Measurements from ENCODE around the gene PRSS16. TPM values are rescaled to one million over a fixed set of nuclear protein-coding genes. Genes with fewer than 3 reads are reported as not detected.

PRSS16 gene
- total RNA-seq, 1 donor from 2014 or later = 0.55 TPM

- Mint-ChIP-seq H3K4me1 (ENCODE audit: low read depth) (peaks cover 3% of the 10 kb centered on the region), H3K9me3 (peaks cover 3% of the 10 kb centered on the region), H3K27me3 (ENCODE audit: low read depth) (peaks cover 54% of the 10 kb centered on the region), H3K36me3 (ENCODE audit: low read depth) (no peaks in the 10 kb centered on the region), H3K27ac (no peak overlapping the region), H3K4me3 (ENCODE audit: low read depth) (no peak overlapping the region)
- intact Hi-C loops (cut with micrococcal nuclease) = no loop called here
- no peak for DNase-seq (ENCODE audit: low spot score)
These were observed 18.5 kb upstream of the PRSS16 start for GRCh38 chr6:27228963-27229477.

DNA sequence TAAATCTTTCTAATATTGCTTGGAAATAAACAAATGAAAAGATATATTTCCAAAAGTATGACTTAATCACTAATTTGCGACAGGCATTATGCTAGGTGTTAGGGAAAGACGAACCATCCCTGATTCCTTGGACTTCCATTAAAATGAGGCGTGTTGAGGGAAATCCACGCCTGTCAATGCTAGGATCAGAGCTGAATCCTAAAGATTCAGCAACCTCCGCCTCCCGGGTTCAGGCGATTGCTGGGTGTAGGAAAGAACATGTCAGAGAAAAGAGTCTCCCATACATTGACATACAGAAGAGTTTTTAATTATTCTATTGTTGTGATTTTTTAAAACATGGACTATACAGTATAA lies 16.8 kb upstream of the PRSS16 start:
- no peak for DNase-seq (ENCODE audit: low spot score)
- H3K27ac Mint-ChIP-seq = no peak overlapping the region
- H3K27me3 Mint-ChIP-seq (ENCODE audit: low read depth) = peaks cover 54% of the 10 kb centered on the region
- no peak overlapping the region for H3K4me3 Mint-ChIP-seq (ENCODE audit: low read depth)
- peaks cover 3% of the 10 kb centered on the region for H3K9me3 Mint-ChIP-seq
- intact Hi-C loops (cut with micrococcal nuclease) = loop anchor here (10.0 kb wide), 1 partner anchor 54 kb away; no protein-coding TSS in a partner anchor
- no peaks in the 10 kb centered on the region for H3K36me3 Mint-ChIP-seq (ENCODE audit: low read depth)
- peaks cover 8% of the 10 kb centered on the region for H3K4me1 Mint-ChIP-seq (ENCODE audit: low read depth)

- H3K4me3 Mint-ChIP-seq (ENCODE audit: low read depth) = peak overlapping the region; percentile 63
- H3K9me3 Mint-ChIP-seq = peaks cover 7% of the 10 kb centered on the region
- intact Hi-C loops (cut with micrococcal nuclease) = loop anchor here (10.0 kb wide), 1 partner anchor 50 kb away; no protein-coding TSS in a partner anchor
These were observed 12.9 kb upstream of the PRSS16 start for GRCh38 chr6:27234576-27234975.

GRCh38 chr6:27237089-27237803 lies 10.3 kb upstream of the PRSS16 start:
- Mint-ChIP-seq H3K27ac (no peak overlapping the region), H3K9me3 (peaks cover 7% of the 10 kb centered on the region), H3K4me1 (ENCODE audit: low read depth) (peaks cover 27% of the 10 kb centered on the region), H3K27me3 (ENCODE audit: low read depth) (peaks cover 60% of the 10 kb centered on the region), H3K36me3 (ENCODE audit: low read depth) (no peaks in the 10 kb centered on the region), H3K4me3 (ENCODE audit: low read depth) (peak overlapping the region; percentile 70)
- peak; percentile 34 for DNase-seq (ENCODE audit: low spot score)
- intact Hi-C loops (cut with micrococcal nuclease) = loop anchor here (2.0 to 10.0 kb wide), 3 partner anchors 48 to 435 kb away; no protein-coding TSS in a partner anchor

More at GRCh38 chr6:27234576-27234975, 12.9 kb upstream of the PRSS16 start:
- peaks cover 30% of the 10 kb centered on the region for H3K4me1 Mint-ChIP-seq (ENCODE audit: low read depth)
- H3K27me3 Mint-ChIP-seq (ENCODE audit: low read depth) = peaks cover 62% of the 10 kb centered on the region
- no peak for DNase-seq (ENCODE audit: low spot score)
- H3K36me3 Mint-ChIP-seq (ENCODE audit: low read depth) = no peaks in the 10 kb centered on the region
- no peak overlapping the region for H3K27ac Mint-ChIP-seq

DNA sequence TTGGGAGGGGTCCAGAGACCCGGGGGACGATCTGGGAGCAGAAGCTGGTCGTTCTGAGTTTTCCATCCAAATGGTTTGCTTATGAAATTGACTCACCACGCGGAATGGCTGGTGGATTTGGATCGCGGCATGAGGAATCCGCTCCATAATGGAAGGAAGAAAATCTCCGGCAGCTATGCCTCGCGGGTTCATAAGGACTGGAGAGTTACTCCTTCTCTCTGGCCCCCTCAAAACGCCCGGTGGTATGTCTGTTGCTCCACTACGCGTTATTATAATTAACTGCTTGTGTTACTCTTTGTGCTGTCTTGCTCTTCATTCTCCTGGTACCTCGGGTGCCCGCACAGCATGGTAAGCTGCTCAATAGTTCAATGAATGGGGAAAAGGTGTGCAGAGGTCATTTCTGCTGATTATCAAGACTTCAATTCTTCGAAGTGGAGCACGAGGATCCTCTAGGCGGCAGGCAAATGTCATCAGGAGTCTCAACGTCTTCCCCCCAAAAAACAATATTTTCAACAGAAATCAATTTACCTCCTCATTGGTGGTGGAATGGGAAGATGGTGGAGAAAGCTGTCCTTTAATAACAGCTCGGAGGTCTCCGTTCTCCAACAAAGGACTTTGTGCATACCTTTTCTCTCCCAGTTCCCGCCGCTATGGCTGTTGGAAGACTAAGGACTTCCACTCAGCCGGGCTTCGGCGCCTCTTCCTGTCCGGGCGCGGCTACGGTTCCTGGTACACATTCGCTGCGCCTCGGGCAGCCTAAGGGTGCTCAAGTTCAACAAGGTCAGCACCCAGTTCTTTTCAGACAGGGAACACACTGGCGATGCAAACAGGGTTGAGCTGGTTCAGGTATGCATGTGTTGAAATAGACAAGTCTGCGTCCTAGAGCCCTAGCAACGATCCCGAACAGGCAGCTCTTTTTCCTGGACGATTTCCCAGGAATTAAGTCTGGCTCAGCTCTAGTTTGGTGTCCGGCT lies 9.2 kb upstream of the PRSS16 start:
- Mint-ChIP-seq H3K36me3 (ENCODE audit: low read depth) (no peaks in the 10 kb centered on the region), H3K9me3 (peaks cover 5% of the 10 kb centered on the region), H3K4me3 (ENCODE audit: low read depth) (peak overlapping the region; percentile 70), H3K27me3 (ENCODE audit: low read depth) (peaks cover 65% of the 10 kb centered on the region), H3K27ac (peak overlapping the region; percentile 10), H3K4me1 (ENCODE audit: low read depth) (peaks cover 27% of the 10 kb centered on the region)
- intact Hi-C loops (cut with micrococcal nuclease) = loop anchor here (5.0 to 10.0 kb wide), 2 partner anchors 47 to 434 kb away; no protein-coding TSS in a partner anchor
- DNase-seq (ENCODE audit: low spot score) = no peak

- peaks cover 59% of the 10 kb centered on the region for H3K27me3 Mint-ChIP-seq (ENCODE audit: low read depth)
- DNase-seq (ENCODE audit: low spot score) = no peak
- H3K4me1 Mint-ChIP-seq (ENCODE audit: low read depth) = peaks cover 27% of the 10 kb centered on the region
- intact Hi-C loops (cut with micrococcal nuclease) = loop anchor here (5.0 to 10.0 kb wide), 2 partner anchors 46 to 433 kb away; no protein-coding TSS in a partner anchor
- H3K4me3 Mint-ChIP-seq (ENCODE audit: low read depth) = no peak overlapping the region
- H3K36me3 Mint-ChIP-seq (ENCODE audit: low read depth) = no peaks in the 10 kb centered on the region
- peaks cover 4% of the 10 kb centered on the region for H3K9me3 Mint-ChIP-seq
- H3K27ac Mint-ChIP-seq = no peak overlapping the region
These were observed 8.2 kb upstream of the PRSS16 start for GRCh38 chr6:27239258-27239657.

GRCh38 chr6:27241443-27241842 lies 6.1 kb upstream of the PRSS16 start:
- peaks cover 22% of the 10 kb centered on the region for H3K4me1 Mint-ChIP-seq (ENCODE audit: low read depth)
- H3K27ac Mint-ChIP-seq = no peak overlapping the region
- no peak for DNase-seq (ENCODE audit: low spot score)
- H3K4me3 Mint-ChIP-seq (ENCODE audit: low read depth) = no peak overlapping the region
- intact Hi-C loops (cut with micrococcal nuclease) = no loop called here
- H3K9me3 Mint-ChIP-seq = peaks cover 4% of the 10 kb centered on the region
- H3K27me3 Mint-ChIP-seq (ENCODE audit: low read depth) = peaks cover 50% of the 10 kb centered on the region
- no peaks in the 10 kb centered on the region for H3K36me3 Mint-ChIP-seq (ENCODE audit: low read depth)

GRCh38 chr6:27242589-27243265 lies 4.8 kb upstream of the PRSS16 start:
- H3K27me3 Mint-ChIP-seq (ENCODE audit: low read depth) = peaks cover 37% of the 10 kb centered on the region
- H3K4me3 Mint-ChIP-seq (ENCODE audit: low read depth) = no peak overlapping the region
- DNase-seq (ENCODE audit: low spot score) = no peak
- H3K27ac Mint-ChIP-seq = no peak overlapping the region
- no peaks in the 10 kb centered on the region for H3K9me3 Mint-ChIP-seq
- H3K4me1 Mint-ChIP-seq (ENCODE audit: low read depth) = peaks cover 11% of the 10 kb centered on the region
- intact Hi-C loops (cut with micrococcal nuclease) = loop anchor here (2.0 kb wide), 1 partner anchor 18 kb away; no protein-coding TSS in a partner anchor
- H3K36me3 Mint-ChIP-seq (ENCODE audit: low read depth) = no peaks in the 10 kb centered on the region

- no peak for DNase-seq (ENCODE audit: low spot score)
- H3K27ac Mint-ChIP-seq = no peak overlapping the region
- no peak overlapping the region for H3K4me3 Mint-ChIP-seq (ENCODE audit: low read depth)
- intact Hi-C loops (cut with micrococcal nuclease) = no loop called here
- H3K36me3 Mint-ChIP-seq (ENCODE audit: low read depth) = no peaks in the 10 kb centered on the region
- H3K27me3 Mint-ChIP-seq (ENCODE audit: low read depth) = peaks cover 34% of the 10 kb centered on the region
- peaks cover 3% of the 10 kb centered on the region for H3K4me1 Mint-ChIP-seq (ENCODE audit: low read depth)
- H3K9me3 Mint-ChIP-seq = no peaks in the 10 kb centered on the region
These were observed 1.3 kb downstream of the PRSS16 start for GRCh38 chr6:27248783-27249182.

- H3K4me1 Mint-ChIP-seq (ENCODE audit: low read depth) = peaks cover 3% of the 10 kb centered on the region
- no peak for DNase-seq (ENCODE audit: low spot score)
- H3K9me3 Mint-ChIP-seq = no peaks in the 10 kb centered on the region
- peak overlapping the region; percentile 90 for H3K4me3 Mint-ChIP-seq (ENCODE audit: low read depth)
- peaks cover 49% of the 10 kb centered on the region for H3K27me3 Mint-ChIP-seq (ENCODE audit: low read depth)
- H3K27ac Mint-ChIP-seq = no peak overlapping the region
- intact Hi-C loops (cut with micrococcal nuclease) = loop anchor here (2.0 kb wide), 1 partner anchor 62 kb away; no protein-coding TSS in a partner anchor
- no peaks in the 10 kb centered on the region for H3K36me3 Mint-ChIP-seq (ENCODE audit: low read depth)
These were observed 3.0 kb downstream of the PRSS16 start for GRCh38 chr6:27250277-27251111.

DNA sequence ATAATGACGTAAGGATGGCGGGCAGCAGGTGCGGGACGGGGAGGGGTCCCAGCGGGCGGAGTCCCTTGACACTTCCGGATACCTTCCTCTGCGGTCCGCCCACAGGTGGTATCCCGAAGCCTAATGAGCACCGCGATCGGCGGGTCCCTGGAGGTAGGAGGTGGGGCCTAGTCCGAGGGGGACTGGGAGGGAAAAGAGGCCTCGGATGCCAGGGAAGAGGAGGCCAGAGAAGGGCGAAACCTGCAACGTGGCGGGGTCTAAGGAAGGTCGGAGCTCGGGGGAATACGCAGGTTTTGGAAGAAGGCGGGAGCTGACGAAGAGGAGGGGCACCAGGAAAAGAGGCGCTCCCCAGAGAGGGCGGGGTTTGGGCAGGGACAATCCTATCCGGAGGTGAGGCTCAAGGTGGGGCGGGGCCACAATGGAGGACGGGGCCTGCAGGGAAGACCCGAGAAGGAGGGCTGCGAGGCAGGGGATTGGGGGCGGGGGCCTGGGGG lies 3.7 kb downstream of the PRSS16 start:
- Mint-ChIP-seq H3K4me3 (ENCODE audit: low read depth) (peak overlapping the region; percentile 90), H3K9me3 (no peaks in the 10 kb centered on the region), H3K4me1 (ENCODE audit: low read depth) (peaks cover 3% of the 10 kb centered on the region), H3K36me3 (ENCODE audit: low read depth) (no peaks in the 10 kb centered on the region), H3K27me3 (ENCODE audit: low read depth) (peaks cover 55% of the 10 kb centered on the region), H3K27ac (no peak overlapping the region)
- intact Hi-C loops (cut with micrococcal nuclease) = loop anchor here (2.0 kb wide), 1 partner anchor 62 kb away; no protein-coding TSS in a partner anchor
- DNase-seq (ENCODE audit: low spot score) = peak; percentile 64

Data from activated T-helper 2 cell treated with anti-CD3 and anti-CD28 coated beads, Interferon-gamma antibody, Interleukin-2, Interleukin-4, amounts not matched to agents 10 μg/mL and 5 μg/mL and 100 μg/mL, durations not matched to agents 14 hours and 24 hours and 36 hours (primary cell).